Activated CD8-positive, alpha-beta memory T cell treated with anti-CD3 and anti-CD28 coated beads for 1 hour (primary cell): ENCODE results near the gene PSAPL1.

Source experiments
- DNase-seq, 2 donors: peaks; one replicate each; pipeline ENCODE4 v3.0.0-alpha.2; 2020; ENCODE audit warnings: low read depth in 1 of 2; ENCODE audit errors: extremely low read depth in 1 of 2

Gene PSAPL1

DNA sequence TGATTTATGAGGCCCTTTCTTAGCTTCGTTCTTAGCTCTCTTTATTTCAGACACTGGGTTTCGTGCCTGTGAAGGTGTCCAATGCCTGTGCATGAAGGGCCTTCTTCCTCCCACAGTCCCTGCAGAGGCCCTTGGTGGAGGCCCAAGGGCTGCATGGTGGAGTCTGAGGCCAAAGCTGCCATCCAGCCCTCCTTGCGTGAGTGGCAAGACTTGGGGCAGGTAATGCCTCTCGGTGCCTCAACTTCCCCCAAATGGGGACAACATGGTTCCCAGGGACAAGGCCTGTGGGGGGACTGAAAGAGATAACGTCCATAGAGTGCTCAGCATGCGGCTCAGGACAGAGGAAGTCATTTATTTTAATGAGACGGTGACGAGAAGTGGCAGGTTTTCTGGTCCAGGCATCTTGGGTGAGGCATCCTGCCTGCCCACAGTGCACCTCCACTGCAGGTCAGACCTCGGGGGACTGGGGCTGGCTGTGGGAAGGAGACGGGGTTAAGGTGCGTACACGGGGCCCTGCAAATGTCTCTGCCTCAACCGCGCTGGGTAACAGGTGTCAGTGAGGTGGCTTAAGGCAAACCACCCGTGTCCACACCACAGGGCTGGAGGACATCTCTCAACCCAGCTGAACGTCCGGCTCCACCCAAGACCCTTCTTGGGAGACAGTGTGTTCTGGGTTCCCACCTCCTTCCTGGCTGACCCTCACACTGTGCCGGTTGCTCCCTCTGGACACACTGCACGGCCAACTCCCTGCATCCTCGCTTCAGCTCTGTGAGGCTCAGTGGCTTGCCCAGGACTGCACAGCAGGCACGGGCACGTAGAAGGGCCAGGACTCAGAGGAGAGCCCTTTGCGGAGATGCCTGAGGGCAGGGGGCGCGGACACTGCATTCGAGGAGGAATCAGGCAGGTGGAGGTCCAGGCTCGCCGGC is 50.5 kb downstream of the PSAPL1 start:
- no peak for DNase-seq

DNA sequence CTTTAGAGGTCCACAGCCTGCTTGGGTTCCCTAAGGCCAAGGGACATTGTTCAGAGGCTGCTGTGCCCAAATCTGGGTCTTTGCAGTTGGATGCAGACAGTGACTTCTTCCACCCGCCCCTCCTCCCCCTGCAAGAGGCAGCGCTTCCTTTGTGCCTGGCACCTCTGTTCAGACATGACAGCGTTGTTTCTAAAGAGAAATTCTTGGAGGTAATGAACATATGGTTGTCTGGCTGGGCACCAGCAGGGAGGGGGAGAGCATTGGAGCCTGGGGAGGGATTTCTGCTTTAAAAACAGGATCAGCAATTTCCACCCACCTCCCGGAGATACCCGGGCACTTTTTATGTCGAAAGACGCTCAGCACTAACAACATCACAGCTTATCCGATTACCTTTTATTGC is 51.5 kb downstream of the PSAPL1 start:
- DNase-seq, result no peak

DNA sequence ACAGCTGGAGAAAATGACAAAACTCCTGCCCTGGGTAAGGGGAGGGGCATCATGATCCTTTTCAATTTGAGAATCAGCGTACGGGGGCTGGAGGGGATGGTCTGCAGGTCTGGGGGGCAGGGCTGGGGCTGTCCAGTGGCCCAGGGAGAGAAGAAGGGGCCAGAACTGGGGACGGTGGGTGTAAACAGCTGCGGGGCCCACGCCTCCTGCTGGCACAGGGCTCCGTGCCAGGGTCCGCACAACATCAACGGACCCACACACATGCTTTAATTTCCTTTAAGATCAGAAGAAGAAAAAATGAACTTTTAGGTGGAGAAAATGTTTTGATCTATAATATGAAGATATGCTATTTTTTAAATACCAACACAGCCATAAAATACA is 52.1 kb downstream of the PSAPL1 start:
- no peak for DNase-seq

DNA sequence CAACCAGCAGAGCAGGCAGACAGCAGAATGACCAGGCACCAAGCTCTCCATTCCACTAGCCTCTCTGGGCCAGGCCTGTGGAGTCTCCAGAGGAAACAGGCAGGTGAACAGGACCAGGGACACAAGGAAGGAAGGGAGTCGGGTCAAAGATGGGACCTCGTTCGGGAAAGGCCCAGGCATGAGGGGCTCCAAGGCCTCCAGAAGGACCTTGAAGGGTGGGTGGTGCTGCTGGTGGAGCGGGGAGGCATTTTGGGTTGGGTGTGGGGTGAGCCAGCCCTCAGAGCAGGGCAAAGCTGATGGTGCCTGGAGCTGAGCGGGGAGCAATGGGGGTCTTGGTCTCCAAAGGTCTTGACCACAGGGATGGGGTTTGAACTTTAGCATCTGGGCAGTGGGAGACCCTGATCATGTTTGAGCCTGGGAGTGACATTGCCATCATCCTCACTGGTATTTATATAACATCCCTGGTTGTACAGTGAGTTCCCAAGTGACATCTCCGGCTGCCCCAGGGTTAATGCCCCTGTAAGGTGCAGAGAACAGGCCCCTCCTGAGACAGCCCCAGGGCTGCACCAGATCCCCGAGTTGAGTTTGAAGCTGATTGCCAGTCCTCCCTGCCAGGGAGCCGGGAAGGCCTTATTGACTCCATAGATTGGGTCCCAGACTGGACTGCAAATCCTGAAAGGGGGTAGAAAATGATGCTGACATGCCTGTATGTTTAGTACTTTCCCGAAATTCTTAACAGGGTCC is 52.7 kb downstream of the PSAPL1 start:
- no peak for DNase-seq

DNA sequence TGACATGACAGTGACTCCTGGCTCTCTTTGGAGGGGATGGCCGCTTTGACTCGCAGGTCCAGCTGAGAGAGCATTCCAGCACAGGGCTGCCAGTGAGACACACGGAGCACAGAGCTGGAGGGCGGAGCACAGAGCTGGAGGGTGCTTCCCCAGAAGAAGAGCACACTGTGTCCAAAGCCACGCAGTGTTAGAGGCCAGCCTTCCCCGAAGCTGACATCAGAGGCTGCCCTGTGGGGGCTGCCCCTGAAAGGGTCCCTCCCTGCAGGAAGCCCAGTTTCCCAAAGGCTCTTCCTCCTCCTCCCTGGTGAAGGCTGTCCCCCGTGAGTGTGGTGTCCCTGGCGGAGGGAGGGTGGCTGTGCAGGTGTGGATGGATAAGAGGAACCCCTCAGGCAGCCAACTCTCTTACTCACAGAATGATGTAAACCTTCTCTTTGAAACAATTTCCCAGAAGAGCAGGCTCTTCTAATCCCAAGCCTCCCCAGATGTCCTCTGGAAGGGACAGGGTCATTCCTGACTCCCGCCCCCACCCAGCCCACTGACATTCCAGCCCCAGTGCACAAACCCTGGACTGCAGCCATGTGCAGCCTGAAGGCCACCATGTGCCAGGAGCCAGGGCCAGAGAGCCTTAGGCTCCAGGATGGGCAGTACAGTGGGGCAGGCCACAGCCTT is 53.4 kb downstream of the PSAPL1 start:
- DNase-seq, result no peak
